Skeletal muscle tissue (tissue), 4 donors: ENCODE measurements around the gene EPPIN. TPM values are rescaled to one million over a fixed set of nuclear protein-coding genes. Genes with fewer than 3 reads are reported as not detected.
"Not testable (repeated sequence)": the region's sequence is repeated elsewhere in the genome, so short reads cannot be mapped to it uniquely, and the experiment has no call there.

Experiments used
- H3K27ac ChIP-seq: one replicate; pipeline ENCODE4 v1.7.0; 2013; ENCODE audit warnings: mild to moderate bottlenecking, low read depth, low read length, inconsistent platforms
- H3K27me3 ChIP-seq, 3 donors: one replicate each; pipeline ENCODE4 v1.7.0; 2013; ENCODE audit warnings: low read length in 3 of 3; ENCODE audit not compliant: control insufficient read depth in 3 of 3, insufficient read depth in 3 of 3
- H3K36me3 ChIP-seq, 3 donors: one replicate each; pipeline ENCODE4 v1.7.0; 2013; ENCODE audit warnings: low read length in 3 of 3; ENCODE audit not compliant: control insufficient read depth in 3 of 3, insufficient read depth in 3 of 3
- H3K4me1 ChIP-seq, 3 donors: one replicate each; pipeline ENCODE4 v1.7.0; 2013; ENCODE audit warnings: low read length in 3 of 3, mild to moderate bottlenecking in 3 of 3; ENCODE audit not compliant: control insufficient read depth in 3 of 3, insufficient read depth in 3 of 3
- H3K4me3 ChIP-seq, 3 donors: one replicate each; pipeline ENCODE4 v1.7.0; 2013; ENCODE audit warnings: low read length in 3 of 3
- H3K9ac ChIP-seq, 3 donors: one replicate each; pipeline ENCODE4 v1.7.0; 2013; ENCODE audit warnings: low read length in 3 of 3, mild to moderate bottlenecking in 3 of 3, moderate library complexity in 2 of 3, low read depth in 1 of 3
- H3K9me3 ChIP-seq, 3 donors: one replicate each; pipeline ENCODE4 v1.7.0; 2013; ENCODE audit warnings: low read length in 3 of 3; ENCODE audit not compliant: control insufficient read depth in 3 of 3
- total RNA-seq: library from RNA; depleted of rRNA; stranded (reverse); fragments of >200 nt; gene quantifications from one replicate; pipeline ENCODE4 v1.2.3, GENCODE V29; 2014
- donor health status: Osteomylitis.

The EPPIN gene
- total RNA-seq, result not detected

GRCh38 chr20:45547206-45547770, at the start of gene EPPIN:
Gene EPPIN, minus strand, starts transcription at chr20:45547401. Its CDS starts 44 bp downstream, at chr20:45547357.
- no peaks in the 10 kb centered on the region for H3K4me1 ChIP-seq
- H3K9me3 ChIP-seq, result no peaks in the 10 kb centered on the region
- H3K9ac ChIP-seq, result no peak within 1 kb of the TSS
- H3K27me3 ChIP-seq, result peaks cover 0 to 9% (median 5%) of the 10 kb centered on the region in 3 donors
- H3K4me3 ChIP-seq, result no peak within 1 kb of the TSS
- H3K27ac ChIP-seq, result no peak within 1 kb of the TSS
- no peaks in the 10 kb centered on the region for H3K36me3 ChIP-seq

- H3K27me3 ChIP-seq, result peaks cover 0 to 8% (median 0%) of the 10 kb centered on the region in 3 donors
- no peaks in the 10 kb centered on the region for H3K4me1 ChIP-seq
- H3K4me3 ChIP-seq, result no peak overlapping the region
- H3K9me3 ChIP-seq, result no peaks in the 10 kb centered on the region
- no peak overlapping the region for H3K27ac ChIP-seq
- no peaks in the 10 kb centered on the region for H3K36me3 ChIP-seq
- no peak overlapping the region for H3K9ac ChIP-seq
Observed at GRCh38 chr20:45595235-45595634, 48.0 kb upstream of the EPPIN start.

DNA sequence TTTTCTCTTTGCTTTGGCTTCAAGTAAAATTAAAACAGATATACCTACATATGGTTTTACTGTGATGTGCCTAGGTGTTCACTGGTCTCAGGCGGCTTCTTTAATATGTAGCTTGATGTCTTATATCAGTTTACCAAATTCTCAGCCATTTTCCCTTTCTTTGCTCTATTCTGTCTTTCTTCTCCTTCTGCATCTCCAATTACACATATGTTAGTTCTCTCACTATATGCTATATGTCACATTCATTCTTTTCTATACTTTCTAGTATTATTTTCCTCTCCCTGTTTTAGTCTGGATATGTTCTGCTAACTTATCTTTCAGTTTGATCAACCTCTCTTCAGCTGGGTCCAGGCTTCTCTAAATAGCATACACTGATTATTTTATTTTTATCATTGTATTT, 46.3 kb upstream of the EPPIN start:
- Histone ChIP-seq H3K4me3 (no peak overlapping the region), H3K27me3 (peaks cover 0 to 6% (median 0%) of the 10 kb centered on the region in 3 donors), H3K27ac (no peak overlapping the region), H3K9ac (no peak overlapping the region), H3K36me3 (no peaks in the 10 kb centered on the region), H3K9me3 (no peaks in the 10 kb centered on the region), H3K4me1 (no peaks in the 10 kb centered on the region)

GRCh38 chr20:45592574-45593189, 45.5 kb upstream of the EPPIN start:
- Histone ChIP-seq H3K27me3 (peaks cover 0 to 1% (median 0%) of the 10 kb centered on the region in 3 donors), H3K36me3 (no peaks in the 10 kb centered on the region), H3K27ac (no peak overlapping the region), H3K9ac (no peak overlapping the region), H3K4me1 (no peaks in the 10 kb centered on the region), H3K4me3 (no peak overlapping the region), H3K9me3 (no peaks in the 10 kb centered on the region)

DNA sequence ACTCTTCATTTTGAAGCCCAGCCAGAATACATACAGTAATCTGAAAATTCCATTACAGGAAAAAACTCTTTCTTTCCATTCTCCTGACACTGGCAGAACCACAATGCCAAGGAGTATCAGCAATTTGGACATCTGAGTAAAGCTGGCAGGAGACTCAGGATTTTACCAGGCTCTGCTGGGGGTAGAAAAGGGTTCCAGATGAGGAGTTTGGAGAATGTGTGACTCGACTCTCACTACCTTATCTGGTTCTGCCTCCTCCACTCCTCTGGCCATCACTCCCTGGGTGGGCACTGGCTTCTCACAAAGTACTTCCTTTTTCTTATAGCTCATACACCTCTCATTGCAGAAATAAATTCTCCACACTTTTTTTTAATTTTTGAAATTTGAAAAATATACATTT, 42.5 kb upstream of the EPPIN start:
- Histone ChIP-seq H3K4me1 (no peaks in the 10 kb centered on the region), H3K27me3 (no peaks in the 10 kb centered on the region), H3K9ac (no peak overlapping the region), H3K27ac (no peak overlapping the region), H3K36me3 (no peaks in the 10 kb centered on the region), H3K4me3 (no peak overlapping the region), H3K9me3 (no peaks in the 10 kb centered on the region)

DNA sequence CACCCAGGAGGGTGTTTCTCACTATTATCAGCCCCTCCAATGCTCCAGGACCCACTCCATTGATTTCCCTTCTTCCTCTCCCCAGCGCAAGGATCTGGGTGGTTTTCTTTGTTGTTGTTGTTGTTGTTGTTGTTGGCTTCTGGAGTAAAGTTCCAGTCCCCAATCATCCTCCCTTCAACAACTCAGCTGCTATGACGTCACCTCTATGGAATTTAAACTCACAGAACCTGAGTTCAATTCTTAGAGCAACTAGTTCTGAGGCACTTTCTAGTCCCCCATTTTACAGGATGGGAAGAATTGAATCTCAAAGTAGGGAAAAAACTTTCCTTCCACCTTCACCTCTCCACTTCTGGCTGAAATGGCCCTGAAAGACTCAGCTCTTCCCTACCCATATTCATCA, 41.6 kb upstream of the EPPIN start:
- H3K4me1 ChIP-seq, result no peaks in the 10 kb centered on the region
- H3K27me3 ChIP-seq, result no peaks in the 10 kb centered on the region
- no peaks in the 10 kb centered on the region for H3K9me3 ChIP-seq
- H3K27ac ChIP-seq, result no peak overlapping the region
- no peak overlapping the region for H3K9ac ChIP-seq
- H3K4me3 ChIP-seq, result no peak overlapping the region
- H3K36me3 ChIP-seq, result no peaks in the 10 kb centered on the region

GRCh38 chr20:45585986-45586385, 38.8 kb upstream of the EPPIN start:
- not testable (repeated sequence) for H3K4me3 ChIP-seq, H3K9ac ChIP-seq, H3K27ac ChIP-seq, H3K27me3 ChIP-seq, H3K4me1 ChIP-seq, H3K36me3 ChIP-seq, H3K9me3 ChIP-seq

DNA sequence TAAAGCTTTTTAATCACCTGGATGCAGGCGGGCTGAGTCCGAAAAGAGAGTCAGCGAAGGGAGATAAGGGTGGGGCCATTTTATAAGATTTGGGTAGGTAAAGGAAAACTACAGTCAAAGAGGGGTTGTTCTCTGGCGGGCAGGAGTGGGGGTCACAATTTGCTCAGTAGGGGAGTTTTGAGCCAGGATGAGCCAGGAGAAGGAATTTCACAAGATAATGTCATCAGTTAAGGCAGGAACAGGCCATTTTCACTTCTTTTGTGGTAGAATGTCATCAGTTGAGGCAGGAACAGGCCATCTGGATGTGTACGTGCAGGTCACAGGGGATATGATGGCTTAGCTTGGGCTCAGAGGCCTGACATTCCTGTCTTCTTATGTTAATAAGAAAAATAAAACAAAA, 37.1 kb upstream of the EPPIN start:
- H3K27me3 ChIP-seq, H3K9me3 ChIP-seq, H3K4me1 ChIP-seq, H3K9ac ChIP-seq, H3K36me3 ChIP-seq, H3K27ac ChIP-seq, H3K4me3 ChIP-seq: not testable (repeated sequence)

- H3K27me3 ChIP-seq, result peaks cover 0 to 14% (median 8%) of the 10 kb centered on the region in 3 donors
- H3K9ac ChIP-seq, result no peak overlapping the region
- no peak overlapping the region for H3K27ac ChIP-seq
- no peaks in the 10 kb centered on the region for H3K4me1 ChIP-seq
- H3K4me3 ChIP-seq, result no peak overlapping the region
- no peaks in the 10 kb centered on the region for H3K36me3 ChIP-seq
- no peaks in the 10 kb centered on the region for H3K9me3 ChIP-seq
Observed at GRCh38 chr20:45583502-45583901, 36.3 kb upstream of the EPPIN start.

DNA sequence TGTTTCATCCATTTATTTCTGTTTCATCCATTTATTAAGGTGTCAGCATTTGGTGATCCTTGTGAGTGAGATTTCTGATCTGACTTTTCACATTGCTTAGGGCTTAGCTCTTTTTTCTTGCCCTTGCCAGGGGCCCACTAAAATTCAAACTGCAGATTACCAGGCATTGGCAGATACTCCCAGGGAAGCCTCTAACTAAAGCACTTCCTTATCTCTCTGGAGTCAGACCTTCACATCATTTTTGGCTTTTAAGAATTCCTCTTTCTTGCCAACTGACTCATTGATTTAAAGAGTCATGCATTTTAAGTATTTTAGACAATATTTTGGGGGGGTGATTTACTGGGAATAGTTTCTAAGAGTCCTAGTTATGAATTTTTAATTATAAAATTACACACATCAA, 34.5 kb upstream of the EPPIN start:
- H3K4me3 ChIP-seq, result no peak overlapping the region
- no peaks in the 10 kb centered on the region for H3K4me1 ChIP-seq
- H3K36me3 ChIP-seq, result no peaks in the 10 kb centered on the region
- H3K27ac ChIP-seq, result no peak overlapping the region
- no peak overlapping the region for H3K9ac ChIP-seq
- H3K27me3 ChIP-seq, result peaks cover 0 to 14% (median 8%) of the 10 kb centered on the region in 3 donors
- H3K9me3 ChIP-seq, result no peaks in the 10 kb centered on the region
